Stromal cell of bone marrow (primary cell): Measurements from ENCODE around the gene CNTFR.
A peak's percentile ranks its signal among the peaks of the same experiment; 100 is the strongest.

Source experiments
- DNase-seq: peaks from one replicate; pipeline ENCODE4 v3.0.0-alpha.2; 2012; ENCODE audit warnings: low read depth

Gene CNTFR

GRCh38 chr9:34590381-34591247 is 1.1 kb upstream of the CNTFR start:
- no peak for DNase-seq

GRCh38 chr9:34588671-34589635 is 571 bp downstream of the CNTFR start:
- no peak for DNase-seq

- no peak for DNase-seq
Observed at GRCh38 chr9:34587271-34587670, 2.3 kb downstream of the CNTFR start.

- no peak for DNase-seq
Observed at GRCh38 chr9:34585946-34586669, 3.4 kb downstream of the CNTFR start.

- no peak for DNase-seq
Observed at GRCh38 chr9:34584970-34585369, 4.6 kb downstream of the CNTFR start.

GRCh38 chr9:34582787-34583186 is 6.7 kb downstream of the CNTFR start:
- no peak for DNase-seq

- no peak for DNase-seq
Observed at GRCh38 chr9:34581318-34581717, 8.2 kb downstream of the CNTFR start.

GRCh38 chr9:34580358-34580757 is 9.2 kb downstream of the CNTFR start:
- no peak for DNase-seq

- no peak for DNase-seq
Observed at GRCh38 chr9:34579808-34580163, 9.7 kb downstream of the CNTFR start.

GRCh38 chr9:34579104-34579807 is 10.3 kb downstream of the CNTFR start:
- DNase-seq: no peak

GRCh38 chr9:34578241-34579103 is 11.1 kb downstream of the CNTFR start:
- DNase-seq: peak; percentile 19

- no peak for DNase-seq
Observed at GRCh38 chr9:34577400-34578240, 11.9 kb downstream of the CNTFR start.

- DNase-seq: no peak
Observed at GRCh38 chr9:34576597-34577399, 12.7 kb downstream of the CNTFR start.

- no peak for DNase-seq
Observed at GRCh38 chr9:34575862-34576596, 13.5 kb downstream of the CNTFR start.

- DNase-seq: no peak
Observed at GRCh38 chr9:34575241-34575640, 14.3 kb downstream of the CNTFR start.

GRCh38 chr9:34574571-34574970 is 15.0 kb downstream of the CNTFR start:
- DNase-seq: no peak

- DNase-seq: no peak
Observed at GRCh38 chr9:34573599-34574325, 15.8 kb downstream of the CNTFR start.
